ENCODE results near the gene RELT.

DNA sequence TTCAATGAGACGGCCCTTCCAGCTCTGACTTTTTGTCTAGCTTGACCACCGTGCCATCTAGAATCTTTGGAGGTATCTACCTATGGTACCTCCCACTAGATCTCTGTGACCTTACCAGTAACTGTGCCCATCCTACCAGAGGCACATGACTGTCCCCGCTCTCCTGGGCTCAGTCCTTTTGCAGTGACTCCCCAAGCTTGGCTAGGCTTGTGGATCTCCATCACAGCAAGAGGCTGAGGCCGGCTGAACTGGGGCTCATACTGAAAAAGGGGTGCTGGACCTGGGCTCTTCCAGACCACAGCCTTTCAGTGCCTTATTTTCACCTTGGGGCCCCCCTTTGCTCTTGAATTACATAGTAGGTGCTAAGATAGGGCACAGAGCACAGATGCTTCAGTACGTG lies 27.3 kb downstream of the RELT start:
- TF ChIP-seq, protein P1, sequence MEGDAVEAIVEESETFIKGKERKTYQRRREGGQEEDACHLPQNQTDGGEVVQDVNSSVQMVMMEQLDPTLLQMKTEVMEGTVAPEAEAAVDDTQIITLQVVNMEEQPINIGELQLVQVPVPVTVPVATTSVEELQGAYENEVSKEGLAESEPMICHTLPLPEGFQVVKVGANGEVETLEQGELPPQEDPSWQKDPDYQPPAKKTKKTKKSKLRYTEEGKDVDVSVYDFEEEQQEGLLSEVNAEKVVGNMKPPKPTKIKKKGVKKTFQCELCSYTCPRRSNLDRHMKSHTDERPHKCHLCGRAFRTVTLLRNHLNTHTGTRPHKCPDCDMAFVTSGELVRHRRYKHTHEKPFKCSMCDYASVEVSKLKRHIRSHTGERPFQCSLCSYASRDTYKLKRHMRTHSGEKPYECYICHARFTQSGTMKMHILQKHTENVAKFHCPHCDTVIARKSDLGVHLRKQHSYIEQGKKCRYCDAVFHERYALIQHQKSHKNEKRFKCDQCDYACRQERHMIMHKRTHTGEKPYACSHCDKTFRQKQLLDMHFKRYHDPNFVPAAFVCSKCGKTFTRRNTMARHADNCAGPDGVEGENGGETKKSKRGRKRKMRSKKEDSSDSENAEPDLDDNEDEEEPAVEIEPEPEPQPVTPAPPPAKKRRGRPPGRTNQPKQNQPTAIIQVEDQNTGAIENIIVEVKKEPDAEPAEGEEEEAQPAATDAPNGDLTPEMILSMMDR (IDR thresholded peaks at IDR 0.05), result no peak
- no peak for TF ChIP-seq POLR2A (IDR thresholded peaks at IDR 0.05)

All from ovary (tissue), 3 donors.